WERI-Rb-1 (cell line): ENCODE measurements around the gene ARMCX6.
A peak's percentile ranks its signal among the peaks of the same experiment; 100 is the strongest.
"Not testable (repeated sequence)": the region's sequence is repeated elsewhere in the genome, so short reads cannot be mapped to it uniquely, and the experiment has no call there.

Experiments
- DNase-seq: peaks from one replicate; pipeline ENCODE4 v3.0.0-alpha.2; 2020
- H3K27ac ChIP-seq: fragments of 250-450 bp; sonication (Bioruptor Pico); 2 replicates; pipeline ENCODE4 v1.5.1; 2020; ENCODE audit warnings: mild to moderate bottlenecking, moderate library complexity
- H3K27me3 ChIP-seq: fragments of 250-450 bp; sonication (Bioruptor Pico); 2 replicates; pipeline ENCODE4 v1.5.1; 2021; ENCODE audit warnings: mild to moderate bottlenecking, low read depth, moderate library complexity; ENCODE audit not compliant: insufficient read depth, severe bottlenecking
- H3K36me3 ChIP-seq: fragments of 250-450 bp; sonication (Bioruptor Pico); 2 replicates; pipeline ENCODE4 v1.5.1; 2020; ENCODE audit warnings: mild to moderate bottlenecking, moderate library complexity
- H3K4me3 ChIP-seq: 2 replicates; pipeline ENCODE4 v1.5.1; 2011; ENCODE audit warnings: low read depth, mild to moderate bottlenecking, control low read depth, low read length
- H3K9me3 ChIP-seq: fragments of 250-450 bp; sonication (Bioruptor Pico); 2 replicates; pipeline ENCODE4 v1.5.1; 2021; ENCODE audit warnings: mild to moderate bottlenecking, moderate library complexity; ENCODE audit not compliant: severe bottlenecking
- TF ChIP-seq, protein P1 (sequence below): IDR thresholded peaks from 2 replicates; pipeline ENCODE4 v1.5.1; 2011; ENCODE audit warnings: low read depth, mild to moderate bottlenecking, control low read depth, inconsistent platforms, low read length

The ARMCX6 gene

DNA sequence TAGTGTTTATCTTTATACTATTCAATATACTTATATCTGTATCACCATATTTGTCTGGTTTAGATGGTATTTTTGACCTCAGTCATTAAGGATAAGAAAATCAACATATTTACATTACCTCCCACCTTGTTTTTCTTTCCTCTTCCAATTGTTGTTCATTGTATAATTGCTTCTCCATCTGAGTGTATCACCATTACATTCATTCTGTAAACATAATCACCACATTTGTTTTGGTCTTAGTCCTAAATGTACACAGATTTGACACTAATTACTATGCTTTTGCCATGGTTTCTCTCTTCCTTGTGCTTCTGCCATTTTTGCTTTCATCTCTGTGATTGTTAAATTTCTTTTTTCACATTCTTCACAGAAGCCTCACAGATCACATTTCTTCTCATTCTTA, 12.7 kb downstream of the ARMCX6 start:
- no peak overlapping the region for H3K4me3 ChIP-seq
- H3K36me3 ChIP-seq, result no peaks in the 10 kb centered on the region
- no peak for DNase-seq
- H3K27ac ChIP-seq, result no peak overlapping the region
- TF ChIP-seq, protein P1, sequence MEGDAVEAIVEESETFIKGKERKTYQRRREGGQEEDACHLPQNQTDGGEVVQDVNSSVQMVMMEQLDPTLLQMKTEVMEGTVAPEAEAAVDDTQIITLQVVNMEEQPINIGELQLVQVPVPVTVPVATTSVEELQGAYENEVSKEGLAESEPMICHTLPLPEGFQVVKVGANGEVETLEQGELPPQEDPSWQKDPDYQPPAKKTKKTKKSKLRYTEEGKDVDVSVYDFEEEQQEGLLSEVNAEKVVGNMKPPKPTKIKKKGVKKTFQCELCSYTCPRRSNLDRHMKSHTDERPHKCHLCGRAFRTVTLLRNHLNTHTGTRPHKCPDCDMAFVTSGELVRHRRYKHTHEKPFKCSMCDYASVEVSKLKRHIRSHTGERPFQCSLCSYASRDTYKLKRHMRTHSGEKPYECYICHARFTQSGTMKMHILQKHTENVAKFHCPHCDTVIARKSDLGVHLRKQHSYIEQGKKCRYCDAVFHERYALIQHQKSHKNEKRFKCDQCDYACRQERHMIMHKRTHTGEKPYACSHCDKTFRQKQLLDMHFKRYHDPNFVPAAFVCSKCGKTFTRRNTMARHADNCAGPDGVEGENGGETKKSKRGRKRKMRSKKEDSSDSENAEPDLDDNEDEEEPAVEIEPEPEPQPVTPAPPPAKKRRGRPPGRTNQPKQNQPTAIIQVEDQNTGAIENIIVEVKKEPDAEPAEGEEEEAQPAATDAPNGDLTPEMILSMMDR, result no peak
- H3K27me3 ChIP-seq, result peaks cover 42% of the 10 kb centered on the region
- H3K9me3 ChIP-seq, result no peaks in the 10 kb centered on the region

DNA sequence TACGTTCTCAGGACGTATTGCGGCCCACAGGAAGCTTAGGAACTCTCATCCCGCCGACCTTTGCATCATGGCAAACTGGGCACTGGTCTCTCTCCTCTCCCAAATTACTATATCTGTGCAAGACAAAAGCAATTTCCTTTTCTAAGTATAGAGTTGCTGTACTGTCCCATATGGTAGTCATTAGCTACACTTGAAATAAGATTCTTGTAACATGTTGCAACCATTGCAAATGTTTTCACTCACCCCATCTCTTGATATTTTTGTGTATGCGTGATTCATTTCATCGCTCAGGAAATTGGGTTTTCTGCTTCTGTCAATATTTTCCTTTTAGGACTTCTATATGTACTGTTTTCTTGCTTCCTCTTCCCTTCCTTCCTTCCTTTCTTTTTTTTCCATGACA, 15.7 kb downstream of the ARMCX6 start:
- no peaks in the 10 kb centered on the region for H3K36me3 ChIP-seq
- no peak overlapping the region for H3K27ac ChIP-seq
- peaks cover 21% of the 10 kb centered on the region for H3K27me3 ChIP-seq
- no peak for DNase-seq
- TF ChIP-seq, protein P1, result no peak
- H3K9me3 ChIP-seq, result no peaks in the 10 kb centered on the region
- no peak overlapping the region for H3K4me3 ChIP-seq

DNA sequence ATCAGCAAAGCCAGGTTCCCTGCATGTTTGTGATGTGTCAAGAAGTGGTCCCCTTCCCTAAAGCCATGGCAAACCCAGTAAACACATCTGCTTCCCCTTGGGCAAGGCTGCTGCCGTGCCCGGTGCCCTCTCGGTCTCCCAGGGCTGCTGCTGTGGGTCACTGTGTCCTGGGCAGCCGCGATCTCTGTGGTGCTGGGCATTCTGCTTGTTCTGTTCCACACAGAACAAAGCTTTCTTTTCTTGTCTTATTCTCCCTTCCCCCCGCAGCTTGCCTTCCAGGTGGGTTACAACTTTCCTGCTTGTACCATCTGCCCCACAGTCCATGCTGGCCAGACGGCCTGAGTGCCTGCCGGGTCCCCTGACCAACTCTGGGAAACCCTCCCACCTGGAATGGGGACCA, 18.2 kb downstream of the ARMCX6 start:
- not testable (repeated sequence) for H3K4me3 ChIP-seq, H3K36me3 ChIP-seq, H3K9me3 ChIP-seq, DNase-seq, H3K27ac ChIP-seq
- peaks cover 27% of the 10 kb centered on the region for H3K27me3 ChIP-seq

DNA sequence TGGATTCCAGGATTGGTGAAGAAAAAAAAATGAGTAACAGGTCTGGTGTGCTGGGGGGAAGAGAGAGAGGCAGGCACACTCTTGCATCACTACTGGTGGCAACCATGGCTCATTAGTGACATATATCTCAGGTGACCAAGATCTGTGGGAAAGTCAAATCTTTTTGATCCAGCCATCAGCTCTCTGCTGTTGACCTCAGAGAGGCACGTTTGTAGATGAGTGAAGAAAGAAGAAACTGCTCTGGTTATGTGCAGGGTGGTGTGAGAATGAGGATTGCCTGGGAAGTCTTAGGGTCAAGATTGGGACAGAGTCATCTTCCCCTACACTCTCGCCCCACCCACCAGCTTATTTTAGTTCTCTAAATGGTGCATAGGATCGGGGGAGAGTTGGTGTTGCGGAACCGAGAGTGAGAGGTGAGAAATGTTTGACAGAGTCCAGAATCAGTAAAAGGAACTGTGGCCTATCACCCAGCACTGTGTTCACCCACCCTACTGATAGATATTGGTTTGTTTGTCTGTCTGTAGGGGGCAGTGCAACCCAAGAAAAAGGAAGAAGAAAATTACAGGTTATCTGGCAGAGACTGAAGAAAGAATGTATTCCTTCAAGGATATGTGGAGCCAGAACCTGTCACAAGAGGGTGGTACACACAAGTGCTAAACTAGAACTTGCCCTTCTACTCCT, 21.9 kb downstream of the ARMCX6 start:
- no peaks in the 10 kb centered on the region for H3K36me3 ChIP-seq
- DNase-seq, result peak; percentile 27
- no peaks in the 10 kb centered on the region for H3K9me3 ChIP-seq
- H3K27ac ChIP-seq, result no peak overlapping the region
- no peak overlapping the region for H3K4me3 ChIP-seq
- H3K27me3 ChIP-seq, result peaks cover 39% of the 10 kb centered on the region
- TF ChIP-seq, protein P1, result peak; percentile 28; the same call in 1 of the 2 replicates
